Measurements from ENCODE around the gene PDLIM7.

PDLIM7 gene

DNA sequence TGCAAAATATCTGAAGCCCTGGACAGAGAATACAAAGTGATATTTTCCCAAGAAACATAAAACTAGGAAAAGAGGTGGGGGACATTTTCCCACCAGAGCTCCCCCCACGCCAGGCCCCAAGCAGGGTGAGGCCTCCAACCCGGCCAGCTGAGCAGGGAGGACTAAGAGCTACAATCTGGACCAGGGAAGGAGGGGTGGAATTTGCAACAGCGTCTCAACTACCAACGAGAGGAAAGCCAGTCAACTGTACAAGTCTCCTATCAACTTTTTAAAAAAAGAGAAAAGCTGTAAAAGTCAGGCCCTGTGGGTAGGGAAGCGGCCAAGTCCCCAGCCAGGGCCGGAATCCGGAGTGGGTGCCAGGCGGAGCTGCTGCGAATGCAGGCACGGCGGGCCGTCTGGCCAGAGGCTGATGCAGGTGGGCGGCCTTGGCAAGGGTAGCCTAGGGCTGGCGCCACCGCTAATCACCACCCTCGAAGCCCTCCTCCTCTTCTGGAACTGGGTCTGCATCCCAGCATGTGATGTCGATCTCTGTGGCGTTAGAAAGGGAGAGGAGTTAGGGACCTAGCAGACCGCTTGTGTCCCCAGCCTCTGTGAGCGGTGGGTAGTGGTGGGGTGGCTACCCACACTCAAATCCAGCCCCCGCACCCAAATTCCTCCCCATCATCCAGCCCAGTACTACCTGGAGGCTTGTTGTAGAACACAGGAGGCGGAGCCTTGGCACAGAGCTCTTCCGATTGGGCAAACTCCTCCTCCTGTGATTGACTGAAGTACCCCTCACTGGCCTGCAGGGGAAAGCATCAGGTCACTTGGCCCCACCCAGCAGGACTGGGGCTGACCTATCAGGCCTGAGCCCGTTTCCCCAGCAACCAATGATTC, 40.2 kb downstream of the PDLIM7 start:
- peak; percentile 85 for DNase-seq (ENCODE audit: low spot score)

DNA sequence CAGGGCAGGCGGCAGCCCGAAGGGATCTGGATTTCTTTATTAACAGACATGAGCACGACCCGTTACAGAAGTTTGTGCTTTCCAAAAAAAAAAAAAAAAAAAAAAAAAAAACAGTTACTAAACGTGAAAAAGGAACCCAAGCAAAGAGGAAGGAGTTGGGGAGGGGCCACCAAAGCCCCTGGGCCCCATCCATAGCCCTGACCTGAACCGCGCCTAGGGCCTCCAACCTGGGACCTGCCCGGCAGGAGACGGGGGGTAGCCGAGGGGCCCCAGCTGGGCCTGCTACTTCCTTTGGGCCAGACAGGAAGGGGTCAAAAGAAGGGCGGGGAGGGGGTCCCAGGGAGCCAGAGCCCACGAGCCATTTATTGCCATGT, 40.8 kb downstream of the PDLIM7 start:
- no peak for DNase-seq (ENCODE audit: low spot score)

DNA sequence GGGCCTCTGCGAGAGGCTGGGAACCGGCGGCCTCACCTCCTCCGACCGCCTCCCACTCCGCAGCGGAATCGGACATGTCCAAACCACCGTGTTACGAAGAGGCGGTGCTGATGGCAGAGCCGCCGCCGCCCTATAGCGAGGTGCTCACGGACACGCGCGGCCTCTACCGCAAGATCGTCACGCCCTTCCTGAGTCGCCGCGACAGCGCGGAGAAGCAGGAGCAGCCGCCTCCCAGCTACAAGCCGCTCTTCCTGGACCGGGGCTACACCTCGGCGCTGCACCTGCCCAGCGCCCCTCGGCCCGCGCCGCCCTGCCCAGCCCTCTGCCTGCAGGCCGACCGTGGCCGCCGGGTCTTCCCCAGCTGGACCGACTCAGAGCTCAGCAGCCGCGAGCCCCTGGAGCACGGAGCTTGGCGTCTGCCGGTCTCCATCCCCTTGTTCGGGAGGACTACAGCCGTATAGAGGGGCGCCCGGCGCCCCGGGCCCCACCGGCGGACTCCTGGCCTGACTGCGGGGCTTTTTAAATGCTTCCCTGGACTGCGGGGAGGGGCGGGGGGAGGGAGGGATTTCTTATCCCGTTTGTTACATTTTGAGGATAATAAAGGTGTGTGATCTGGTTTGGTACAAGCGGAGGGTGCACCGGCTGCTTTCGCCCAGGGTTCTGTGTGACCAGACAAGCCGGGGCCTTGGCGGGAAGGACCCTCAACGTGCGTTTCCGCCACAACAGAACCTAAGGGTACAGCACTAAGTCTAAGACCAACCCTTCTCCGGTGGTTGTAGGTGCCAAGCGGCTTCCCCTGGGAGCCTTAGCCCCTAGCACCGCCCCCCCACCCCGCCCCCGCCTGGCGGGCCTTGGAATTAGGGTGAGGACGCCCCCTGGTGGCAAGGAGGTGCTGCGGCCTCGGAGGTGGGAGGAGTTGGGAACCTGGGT, 41.5 kb downstream of the PDLIM7 start:
- peak; percentile 96 for DNase-seq (ENCODE audit: low spot score)

DNA sequence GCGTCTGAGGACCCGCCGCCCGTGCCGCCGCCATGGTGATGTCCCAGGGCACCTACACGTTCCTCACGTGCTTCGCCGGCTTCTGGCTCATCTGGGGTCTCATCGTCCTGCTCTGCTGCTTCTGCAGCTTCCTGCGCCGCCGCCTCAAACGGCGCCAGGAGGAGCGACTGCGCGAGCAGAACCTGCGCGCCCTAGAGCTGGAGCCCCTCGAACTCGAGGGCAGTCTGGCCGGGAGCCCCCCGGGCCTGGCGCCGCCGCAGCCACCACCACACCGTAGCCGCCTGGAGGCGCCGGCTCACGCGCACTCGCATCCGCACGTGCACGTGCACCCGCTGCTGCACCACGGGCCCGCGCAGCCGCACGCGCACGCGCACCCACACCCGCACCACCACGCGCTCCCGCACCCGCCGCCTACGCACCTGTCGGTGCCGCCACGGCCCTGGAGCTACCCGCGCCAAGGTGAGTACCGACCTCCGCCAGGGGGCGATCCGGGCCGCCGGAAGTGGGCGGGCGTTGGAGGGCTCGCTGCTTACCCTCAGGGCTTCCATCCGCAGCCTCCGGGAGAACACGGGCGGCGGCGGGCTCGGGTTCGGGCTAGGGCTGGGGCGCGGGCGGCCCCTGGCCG, 42.3 kb downstream of the PDLIM7 start:
- peak; percentile 95 for DNase-seq (ENCODE audit: low spot score)

DNA sequence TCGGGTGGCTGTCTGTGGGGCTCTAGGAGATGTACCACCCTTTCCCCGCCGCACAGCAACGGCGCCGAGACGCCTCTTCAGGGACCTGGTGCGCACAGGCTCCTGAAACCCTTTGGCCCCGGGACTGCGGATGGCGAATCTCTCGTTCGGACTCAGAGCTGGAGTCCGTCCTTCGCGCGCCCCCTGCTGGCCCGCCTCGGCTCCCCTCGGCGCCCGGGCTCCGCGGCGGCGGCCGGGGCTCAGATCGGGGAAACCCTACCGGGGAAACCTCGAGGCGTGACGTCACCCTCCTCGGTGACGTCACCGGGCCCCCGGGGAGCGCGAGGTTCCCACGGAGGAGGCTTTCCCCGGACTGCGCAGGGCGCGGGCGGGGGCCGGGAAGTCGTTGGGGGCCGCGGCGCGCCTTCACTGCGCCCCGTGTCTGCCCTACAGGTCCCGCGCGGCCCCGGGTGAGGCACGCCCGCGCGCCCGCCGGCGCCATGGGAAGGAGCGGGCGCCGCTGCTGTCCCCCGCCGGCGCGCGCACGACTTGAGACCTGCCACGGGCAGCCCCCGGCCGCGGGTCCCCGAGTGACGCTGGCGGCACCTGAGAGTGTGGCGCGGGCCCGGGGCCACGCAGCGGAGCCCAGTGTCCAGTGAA, 42.9 kb downstream of the PDLIM7 start:
- DNase-seq (ENCODE audit: low spot score), result peak; percentile 94

DNA sequence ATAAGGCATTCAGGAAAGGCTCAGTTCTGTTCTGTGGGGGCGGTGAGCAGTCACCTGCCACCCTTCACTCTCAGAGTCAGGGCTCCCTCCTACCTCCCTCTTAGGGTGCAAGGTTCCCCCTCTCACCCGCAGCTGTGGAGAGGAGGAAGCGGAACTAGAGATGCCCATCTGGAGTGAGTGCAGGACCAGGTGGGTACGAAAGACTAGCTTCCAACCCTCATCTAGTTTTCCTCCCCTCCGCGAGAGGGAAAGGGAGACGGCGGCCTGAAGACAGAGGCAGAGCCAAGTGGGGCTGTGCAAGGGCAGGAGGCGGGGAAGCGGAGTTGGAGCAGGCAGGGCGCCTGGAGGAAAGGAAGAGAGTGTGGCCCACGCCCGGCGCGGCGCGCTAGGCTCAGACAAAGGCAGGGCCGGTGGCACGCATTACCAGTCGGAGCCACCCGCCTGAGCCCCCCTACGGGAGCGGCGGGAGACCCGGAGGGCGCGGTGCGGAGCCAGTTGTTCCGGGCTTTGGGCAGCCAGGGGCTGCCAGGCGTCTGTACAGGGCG, 43.5 kb downstream of the PDLIM7 start:
- no peak for DNase-seq (ENCODE audit: low spot score)

DNA sequence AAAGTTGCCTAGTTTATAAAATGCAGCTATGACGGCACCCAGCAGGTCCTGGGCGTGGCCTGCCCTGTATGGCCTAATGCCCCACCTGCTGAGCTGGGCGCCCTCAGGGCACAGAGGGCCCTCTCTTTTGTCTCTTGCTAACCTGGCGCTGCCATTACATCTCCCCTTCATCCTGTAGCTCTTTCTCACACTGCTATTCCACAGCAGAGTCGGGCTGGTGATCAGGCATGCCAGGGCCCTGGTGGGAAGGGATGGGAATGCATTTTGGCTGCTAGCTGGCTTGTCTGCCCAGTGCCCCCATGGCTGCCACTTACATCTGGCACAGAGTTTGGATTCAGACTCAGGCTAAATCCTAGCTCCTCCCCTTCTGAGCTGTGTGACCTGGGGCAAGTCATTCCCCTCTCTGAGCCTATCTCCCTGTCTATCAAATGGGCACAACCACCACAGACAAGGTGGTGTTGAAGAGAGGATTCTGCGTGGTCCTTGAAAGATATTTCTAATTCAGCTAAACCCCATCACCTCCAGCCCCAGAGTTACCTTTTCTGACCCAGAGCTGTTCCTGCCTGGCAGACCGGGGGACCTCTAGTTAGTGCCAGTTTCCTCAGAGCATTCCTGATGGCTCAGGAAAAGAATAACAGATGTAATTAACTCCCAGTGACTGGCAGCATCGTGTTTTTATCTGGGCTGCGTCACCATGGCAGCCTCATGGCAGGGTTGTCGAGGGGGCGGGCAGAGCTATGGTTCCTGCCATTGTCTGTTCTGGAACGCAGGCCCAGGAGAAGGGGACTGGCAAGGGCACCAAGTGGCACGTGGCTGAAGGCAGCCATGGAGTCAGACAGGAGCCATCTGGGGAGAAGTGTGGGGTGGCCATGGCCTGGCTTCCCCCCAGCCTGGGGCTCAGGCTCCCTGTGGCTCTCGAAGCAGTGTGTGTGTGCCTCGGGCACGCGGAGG, 44.4 kb downstream of the PDLIM7 start:
- DNase-seq (ENCODE audit: low spot score), result no peak

DNA sequence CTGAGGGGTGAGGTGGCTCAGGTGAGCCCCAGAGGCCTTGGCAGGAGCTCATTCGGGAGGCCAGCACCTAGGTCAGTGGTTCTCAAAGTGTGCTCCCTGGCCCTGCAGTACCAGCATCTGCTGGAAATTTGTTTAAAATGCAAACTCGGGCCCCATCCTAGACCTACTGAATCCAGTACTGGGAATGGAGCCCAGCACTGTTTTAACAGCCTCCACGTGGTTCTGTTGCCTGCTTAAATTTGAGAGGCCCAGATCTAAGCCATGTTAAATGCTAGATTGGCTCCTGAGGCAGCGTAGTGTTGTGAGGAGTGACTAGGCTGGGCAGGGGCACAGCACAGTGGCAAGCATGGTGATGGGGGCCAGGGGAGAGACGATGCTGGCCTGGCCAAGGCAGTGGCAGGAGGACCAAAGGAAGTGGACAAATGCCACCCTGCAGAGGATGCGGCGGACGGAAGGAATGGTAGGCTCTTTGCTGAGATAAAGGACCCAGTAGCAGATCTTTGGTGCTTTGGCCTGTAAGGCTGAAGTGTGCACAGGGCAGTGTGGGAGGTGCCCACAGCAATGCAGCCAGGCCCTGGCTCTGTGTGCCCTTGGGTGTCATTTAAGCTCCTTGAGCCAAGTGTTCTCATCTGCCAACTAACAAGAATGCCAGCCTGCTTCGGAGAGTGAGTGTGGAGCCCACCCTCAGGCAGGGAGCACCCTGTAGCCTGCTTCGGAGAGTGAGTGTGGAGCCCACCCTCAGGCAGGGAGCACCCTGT, 46.6 kb downstream of the PDLIM7 start:
- DNase-seq (ENCODE audit: low spot score), result no peak

DNA sequence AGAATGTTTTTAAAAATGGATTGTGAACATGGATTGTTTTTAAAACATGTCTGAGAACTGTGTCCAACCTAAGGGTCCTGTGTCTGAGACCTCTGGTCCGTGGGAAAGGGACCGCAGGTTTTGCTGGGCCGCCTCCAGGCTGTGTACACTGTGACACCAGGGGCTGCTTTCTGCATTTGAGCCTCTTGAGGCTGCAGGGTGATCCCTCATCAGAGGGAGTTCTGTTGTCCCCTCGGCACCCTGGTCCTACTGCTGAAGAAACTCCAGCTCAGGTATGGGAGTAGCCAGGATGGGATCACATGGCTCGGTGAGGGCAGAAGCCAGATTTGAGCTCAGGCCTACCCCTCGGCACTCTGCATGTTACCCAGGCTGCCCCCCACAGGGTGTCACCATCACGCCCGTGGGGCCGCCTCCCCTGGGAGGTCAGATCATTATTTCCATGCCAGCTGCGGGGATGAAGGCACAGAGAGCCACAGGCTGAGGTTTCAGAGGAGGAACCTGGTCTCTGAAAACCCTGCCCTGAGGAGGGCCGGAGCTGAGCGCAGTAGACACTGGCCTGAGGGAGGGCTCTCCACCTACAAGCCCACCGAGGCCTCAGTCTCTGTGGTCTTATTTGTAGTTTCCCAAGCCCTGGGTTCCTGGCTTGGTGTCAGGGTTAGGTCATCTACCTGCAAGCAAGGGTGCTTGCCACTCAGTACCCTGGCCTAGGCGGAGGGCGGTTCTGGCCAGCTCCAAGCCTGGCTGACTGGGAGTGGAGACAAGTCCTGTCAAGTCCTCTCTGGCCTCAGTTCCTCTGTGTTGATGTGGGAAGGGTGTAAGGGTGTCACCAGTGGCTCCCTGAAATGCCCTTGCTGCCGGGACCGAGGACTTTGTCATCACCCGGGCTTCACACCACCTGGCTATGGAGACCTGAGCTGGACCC, 48.0 kb downstream of the PDLIM7 start:
- no peak for DNase-seq (ENCODE audit: low spot score)

DNA sequence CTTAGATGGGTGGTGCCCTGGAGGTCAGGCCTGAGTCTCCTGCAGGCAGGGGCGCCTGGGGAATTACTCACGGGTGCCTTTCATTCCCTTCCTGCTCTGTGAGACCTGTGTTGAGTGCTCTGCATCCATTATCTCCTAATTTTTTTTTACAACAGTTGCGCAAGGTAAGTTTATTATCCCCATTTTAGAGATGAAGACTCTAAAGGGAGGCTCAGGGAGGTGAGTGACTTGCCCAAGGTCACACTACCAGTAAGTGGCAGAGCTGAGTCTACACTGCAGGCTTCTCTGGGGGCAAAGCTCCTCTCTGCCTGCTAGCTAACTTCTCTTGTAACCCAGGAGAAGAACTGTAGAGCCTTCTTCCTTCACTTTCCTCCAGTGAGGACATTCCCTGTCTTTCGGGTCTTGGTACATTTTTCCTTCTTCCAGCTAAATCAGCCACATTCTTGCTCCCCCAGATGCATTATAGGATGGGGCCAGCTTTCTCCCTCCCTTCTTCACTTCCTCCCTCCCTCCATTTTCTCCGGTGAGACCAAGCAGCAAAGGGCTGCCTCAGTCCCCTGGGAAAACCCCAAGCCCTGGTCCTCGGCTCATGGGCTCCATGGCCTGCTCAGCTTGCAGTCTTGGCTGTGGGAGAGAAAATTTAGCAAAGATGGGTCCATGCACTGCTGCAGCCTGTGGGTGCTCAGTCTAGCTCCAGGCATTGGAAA, 49.0 kb downstream of the PDLIM7 start:
- DNase-seq (ENCODE audit: low spot score), result no peak

DNA sequence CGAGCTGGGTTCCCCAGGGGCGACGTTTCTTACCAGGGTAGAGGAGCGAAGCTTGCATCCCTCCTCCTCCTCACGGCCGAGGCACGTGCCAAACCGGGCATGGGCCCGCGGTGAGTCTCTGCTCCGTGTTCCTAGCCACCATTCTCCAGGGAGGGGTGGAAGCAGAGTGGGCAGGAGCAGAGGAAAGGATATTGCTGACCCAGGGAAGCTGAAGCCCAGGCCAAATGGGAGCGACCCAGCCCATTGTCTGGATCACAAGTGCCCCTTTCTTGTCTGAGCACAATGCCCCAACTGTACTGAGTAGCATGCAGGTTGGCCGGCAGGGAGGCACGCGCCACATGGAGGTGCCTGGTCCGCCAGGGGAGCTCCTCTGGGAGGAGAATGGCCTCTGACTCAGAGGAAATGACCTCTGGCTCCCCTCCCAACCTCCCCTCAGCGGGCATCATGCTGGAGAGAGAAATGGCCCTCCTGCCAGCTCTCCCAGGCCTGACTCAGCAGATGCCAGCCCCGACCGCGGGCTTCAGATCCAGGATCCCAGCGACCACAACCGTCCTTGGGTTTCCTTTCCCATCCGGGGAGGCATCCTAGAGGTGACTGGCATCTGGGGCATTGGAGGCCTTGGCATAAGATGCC, 49.7 kb downstream of the PDLIM7 start:
- peak; percentile 93 for DNase-seq (ENCODE audit: low spot score)

DNA sequence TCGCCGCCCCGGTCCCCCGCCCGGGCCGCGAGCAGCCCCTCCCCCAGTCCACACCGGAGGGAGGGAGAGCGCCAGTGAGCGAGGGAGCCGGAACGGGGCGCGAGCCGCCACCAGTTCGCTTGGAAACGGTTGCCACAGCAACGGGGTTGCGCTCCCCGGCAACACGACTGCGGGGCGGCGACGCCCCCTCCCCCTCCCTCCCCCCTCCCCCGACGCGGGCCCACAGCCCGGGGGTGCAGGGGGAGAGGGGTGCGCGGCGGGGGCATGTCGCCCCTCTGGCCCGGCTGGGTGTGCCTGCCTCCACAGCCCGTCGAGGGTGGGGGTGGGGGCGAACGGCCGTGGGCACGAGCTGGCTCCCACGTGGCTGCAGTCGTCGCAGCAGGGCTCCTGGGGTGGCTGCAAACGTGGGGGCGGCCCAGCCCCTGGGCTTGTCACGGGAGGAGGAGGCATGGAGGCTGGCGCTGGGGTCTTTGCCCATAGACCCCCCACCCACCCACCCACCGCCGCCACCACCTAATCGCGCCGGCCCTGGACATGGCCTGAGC, 50.3 kb downstream of the PDLIM7 start:
- DNase-seq (ENCODE audit: low spot score), result peak; percentile 54

DNA sequence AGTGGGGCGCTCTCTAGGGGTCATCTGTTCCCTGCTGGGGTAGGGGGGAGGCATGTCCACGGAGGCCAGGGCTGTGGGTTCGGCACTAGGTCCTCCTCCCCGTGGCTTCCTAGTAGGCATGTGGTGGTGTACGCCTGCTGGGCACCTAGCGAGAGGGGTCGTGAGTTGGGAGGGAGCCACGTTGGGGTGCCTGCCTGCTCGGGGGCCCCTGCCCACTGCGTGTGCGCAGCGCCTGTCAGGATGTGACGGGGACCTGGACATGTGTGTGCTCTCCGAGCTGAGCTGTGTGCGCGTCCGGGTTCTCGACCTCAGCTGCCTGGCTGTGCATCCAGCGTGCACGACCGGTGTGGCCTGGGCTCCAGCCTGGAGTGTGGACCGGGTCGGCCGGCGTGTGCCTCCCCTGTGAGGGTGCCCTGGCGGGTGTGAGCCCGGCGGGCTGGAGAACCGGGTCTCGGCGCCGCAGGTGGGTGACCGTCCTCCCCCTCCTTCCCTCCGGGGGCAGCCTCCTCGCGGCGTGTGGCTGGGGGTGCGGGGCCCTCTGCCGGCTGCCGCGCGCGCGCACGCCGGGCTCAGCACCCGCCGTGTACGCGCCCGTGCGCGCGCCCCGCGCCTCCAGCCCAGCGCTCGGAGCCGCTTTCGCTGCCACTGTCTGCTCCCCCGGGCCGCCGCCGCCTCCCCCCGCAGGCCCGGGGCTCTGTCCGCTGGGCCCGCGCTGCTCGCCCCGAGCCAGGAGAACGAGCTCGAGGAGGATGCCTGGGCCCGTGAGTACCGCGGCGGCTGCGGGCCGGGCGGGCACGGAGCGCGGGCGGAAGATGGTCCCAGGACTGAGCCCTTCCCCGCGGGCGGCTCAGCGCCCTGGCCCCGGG, 51.0 kb downstream of the PDLIM7 start, which contains the start of gene PRR7:
TSS of gene PRR7 (plus strand) at position 615 of the 866 bp plus-strand sequence. CDS start 8,254 bp downstream, outside the sequence.
- peak; percentile 61 for DNase-seq (ENCODE audit: low spot score)

DNA sequence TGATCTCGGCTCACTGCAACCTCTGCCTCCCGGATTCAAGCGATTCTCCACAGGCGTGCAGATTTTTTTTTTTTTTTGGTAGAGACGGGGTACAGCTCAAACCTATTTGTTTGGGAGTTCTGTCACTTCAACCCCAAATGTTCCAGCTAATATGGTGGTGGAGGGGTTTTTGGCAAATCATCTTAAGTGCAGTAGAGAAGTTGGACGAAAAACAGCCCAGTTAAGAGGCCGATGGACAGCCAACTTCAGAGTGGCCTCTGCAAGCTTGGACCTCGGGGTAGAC, 51.5 kb downstream of the PDLIM7 start:
- no peak for DNase-seq (ENCODE audit: low spot score)

DNA sequence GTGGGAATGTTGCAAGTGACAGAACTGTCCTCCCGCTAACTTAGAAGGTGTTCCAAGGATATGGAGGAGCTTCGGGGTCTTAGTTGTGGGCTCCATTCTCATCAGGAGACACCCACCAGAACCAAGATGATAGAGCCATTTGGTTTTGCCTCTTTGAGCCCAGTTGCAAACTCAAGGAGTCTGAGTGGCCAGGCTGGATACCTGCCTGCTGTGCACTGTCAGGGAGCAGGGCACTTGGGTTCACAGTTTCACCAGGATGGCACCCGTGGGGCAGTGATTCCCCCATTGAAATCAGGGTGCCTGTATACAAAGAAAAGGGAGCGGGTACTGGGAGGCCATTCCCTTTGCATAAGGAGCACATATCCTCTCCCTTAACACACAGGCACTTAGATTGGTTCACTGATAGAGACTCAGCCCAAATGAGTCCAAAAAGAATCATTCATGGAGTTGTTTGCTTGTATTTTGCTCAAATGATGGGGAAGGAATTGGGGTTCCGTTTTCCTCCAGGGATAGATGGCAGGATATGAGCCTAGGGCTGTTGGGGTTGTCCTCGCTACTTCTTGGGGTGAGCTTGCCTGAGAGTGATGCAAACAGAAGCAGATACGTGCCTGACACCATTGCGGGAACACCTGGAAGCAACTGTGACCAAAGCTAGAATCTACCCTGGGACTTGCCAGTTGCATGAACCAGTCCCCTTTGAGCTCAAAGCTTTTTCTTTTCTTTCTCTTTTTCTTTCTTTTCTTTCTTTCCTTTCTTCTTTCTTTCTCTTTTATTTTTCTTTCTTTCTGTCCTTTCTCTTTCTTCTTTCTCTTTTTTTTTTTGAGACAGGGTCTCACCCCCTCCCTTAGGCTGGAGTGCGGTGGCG, 52.1 kb downstream of the PDLIM7 start:
- no peak for DNase-seq (ENCODE audit: low spot score)

All from LoVo (cell line).